NB4 (cell line): ENCODE measurements around the gene GRIK3.

Experiments
- POLR2A ChIP-seq: IDR thresholded peaks from 2 replicates; pipeline ENCODE4 v1.6.1; 2011; ENCODE audit warnings: mild to moderate bottlenecking; ENCODE audit not compliant: insufficient read length; ENCODE audit errors: extremely low read depth
- TF ChIP-seq, protein P1 (sequence below): IDR thresholded peaks from one replicate; pipeline ENCODE4 v1.5.1; 2012; ENCODE audit warnings: low read depth, low read length

DNA sequence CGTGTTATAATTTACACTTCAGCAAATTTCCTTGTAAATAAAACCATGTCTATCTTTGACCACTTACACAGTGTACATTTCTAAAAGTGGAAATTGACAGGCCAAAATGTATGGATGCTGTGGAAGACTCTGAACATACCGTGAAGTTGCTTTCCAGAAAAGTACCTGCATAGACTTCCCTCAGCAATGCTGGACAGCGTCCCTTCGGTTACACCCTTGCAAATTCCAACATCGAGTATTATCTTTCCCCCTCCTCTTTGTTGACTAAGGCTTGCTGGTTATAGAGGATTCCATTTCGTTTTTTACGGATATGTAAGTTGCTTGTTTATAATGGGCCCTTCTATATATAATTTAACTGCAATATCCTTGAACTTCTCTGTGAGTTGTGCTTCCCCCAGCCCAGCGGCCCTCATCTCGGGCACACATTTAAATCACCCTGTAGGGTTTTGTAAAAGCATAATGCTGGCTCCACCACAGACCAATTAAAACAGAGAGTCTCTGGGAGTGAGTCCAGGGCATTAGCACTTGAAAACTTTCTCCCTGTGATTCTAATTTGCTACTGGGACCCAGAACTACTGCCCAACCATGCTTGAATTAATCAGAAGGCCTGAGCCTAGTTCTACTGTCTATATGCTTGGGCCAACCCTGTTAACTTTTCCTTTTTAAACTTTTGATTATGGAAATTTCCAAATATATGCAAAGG lies 230.3 kb downstream of the GRIK3 start:
- TF ChIP-seq, protein P1, sequence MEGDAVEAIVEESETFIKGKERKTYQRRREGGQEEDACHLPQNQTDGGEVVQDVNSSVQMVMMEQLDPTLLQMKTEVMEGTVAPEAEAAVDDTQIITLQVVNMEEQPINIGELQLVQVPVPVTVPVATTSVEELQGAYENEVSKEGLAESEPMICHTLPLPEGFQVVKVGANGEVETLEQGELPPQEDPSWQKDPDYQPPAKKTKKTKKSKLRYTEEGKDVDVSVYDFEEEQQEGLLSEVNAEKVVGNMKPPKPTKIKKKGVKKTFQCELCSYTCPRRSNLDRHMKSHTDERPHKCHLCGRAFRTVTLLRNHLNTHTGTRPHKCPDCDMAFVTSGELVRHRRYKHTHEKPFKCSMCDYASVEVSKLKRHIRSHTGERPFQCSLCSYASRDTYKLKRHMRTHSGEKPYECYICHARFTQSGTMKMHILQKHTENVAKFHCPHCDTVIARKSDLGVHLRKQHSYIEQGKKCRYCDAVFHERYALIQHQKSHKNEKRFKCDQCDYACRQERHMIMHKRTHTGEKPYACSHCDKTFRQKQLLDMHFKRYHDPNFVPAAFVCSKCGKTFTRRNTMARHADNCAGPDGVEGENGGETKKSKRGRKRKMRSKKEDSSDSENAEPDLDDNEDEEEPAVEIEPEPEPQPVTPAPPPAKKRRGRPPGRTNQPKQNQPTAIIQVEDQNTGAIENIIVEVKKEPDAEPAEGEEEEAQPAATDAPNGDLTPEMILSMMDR = no peak
- TF ChIP-seq POLR2A = no peak
